ENCODE data around the gene KASH5.
A peak's percentile ranks its signal among the peaks of the same experiment; 100 is the strongest.

The KASH5 gene, protein sequence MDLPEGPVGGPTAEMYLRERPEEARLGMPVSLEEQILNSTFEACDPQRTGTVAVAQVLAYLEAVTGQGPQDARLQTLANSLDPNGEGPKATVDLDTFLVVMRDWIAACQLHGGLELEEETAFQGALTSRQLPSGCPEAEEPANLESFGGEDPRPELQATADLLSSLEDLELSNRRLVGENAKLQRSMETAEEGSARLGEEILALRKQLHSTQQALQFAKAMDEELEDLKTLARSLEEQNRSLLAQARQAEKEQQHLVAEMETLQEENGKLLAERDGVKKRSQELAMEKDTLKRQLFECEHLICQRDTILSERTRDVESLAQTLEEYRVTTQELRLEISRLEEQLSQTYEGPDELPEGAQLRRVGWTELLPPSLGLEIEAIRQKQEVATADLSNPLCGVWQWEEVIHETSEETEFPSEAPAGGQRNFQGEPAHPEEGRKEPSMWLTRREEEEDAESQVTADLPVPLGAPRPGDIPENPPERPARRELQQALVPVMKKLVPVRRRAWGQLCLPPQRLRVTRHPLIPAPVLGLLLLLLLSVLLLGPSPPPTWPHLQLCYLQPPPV

GRCh38 chr19:49387936-49388372 lies at the start of gene KASH5:
Gene KASH5 (plus strand): TSS chr19:49388249. CDS start chr19:49390884, 2,635 bp downstream.
- DNase-seq = peak; percentile 64

GRCh38 chr19:49338691-49339300 lies 49.3 kb upstream of the KASH5 start:
- peak; percentile 29 for DNase-seq

DNA sequence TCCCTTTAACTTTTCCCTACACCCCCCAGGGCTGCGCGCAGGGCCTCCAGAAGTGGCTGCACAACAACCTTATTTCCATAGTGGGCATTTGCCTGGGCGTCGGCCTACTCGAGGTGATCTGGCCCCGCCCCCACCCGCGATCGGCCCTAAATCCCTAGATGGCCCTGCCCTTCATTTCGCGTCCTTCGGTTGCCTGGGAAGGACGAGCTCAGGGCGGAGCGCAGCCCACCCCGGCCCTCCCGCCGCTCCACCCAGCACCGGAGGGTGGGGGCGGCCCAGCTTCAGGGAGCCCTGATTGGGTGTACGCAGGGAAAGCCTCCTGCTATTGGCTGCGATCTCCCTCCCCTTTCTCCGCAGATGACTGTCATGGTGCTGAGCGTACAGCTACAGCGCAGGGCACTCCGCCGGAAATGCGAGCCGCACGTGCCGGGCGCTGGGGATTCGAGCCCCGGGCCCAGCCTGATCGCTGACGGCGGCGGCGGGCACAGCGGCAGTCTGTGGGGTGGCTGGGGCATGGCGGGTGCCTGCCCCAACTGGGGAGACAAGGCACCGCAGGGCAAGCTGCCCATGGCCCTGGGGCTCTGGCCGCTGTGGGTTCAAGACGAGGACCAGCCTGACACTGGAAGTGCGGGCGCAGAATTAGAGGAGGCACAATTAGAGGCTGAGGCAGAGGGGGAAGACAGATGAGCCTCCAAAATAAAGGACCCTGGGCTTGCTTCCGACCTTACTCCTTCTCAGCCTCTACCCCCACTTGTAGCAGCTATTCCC lies 48.6 kb upstream of the KASH5 start:
- DNase-seq = no peak

DNA sequence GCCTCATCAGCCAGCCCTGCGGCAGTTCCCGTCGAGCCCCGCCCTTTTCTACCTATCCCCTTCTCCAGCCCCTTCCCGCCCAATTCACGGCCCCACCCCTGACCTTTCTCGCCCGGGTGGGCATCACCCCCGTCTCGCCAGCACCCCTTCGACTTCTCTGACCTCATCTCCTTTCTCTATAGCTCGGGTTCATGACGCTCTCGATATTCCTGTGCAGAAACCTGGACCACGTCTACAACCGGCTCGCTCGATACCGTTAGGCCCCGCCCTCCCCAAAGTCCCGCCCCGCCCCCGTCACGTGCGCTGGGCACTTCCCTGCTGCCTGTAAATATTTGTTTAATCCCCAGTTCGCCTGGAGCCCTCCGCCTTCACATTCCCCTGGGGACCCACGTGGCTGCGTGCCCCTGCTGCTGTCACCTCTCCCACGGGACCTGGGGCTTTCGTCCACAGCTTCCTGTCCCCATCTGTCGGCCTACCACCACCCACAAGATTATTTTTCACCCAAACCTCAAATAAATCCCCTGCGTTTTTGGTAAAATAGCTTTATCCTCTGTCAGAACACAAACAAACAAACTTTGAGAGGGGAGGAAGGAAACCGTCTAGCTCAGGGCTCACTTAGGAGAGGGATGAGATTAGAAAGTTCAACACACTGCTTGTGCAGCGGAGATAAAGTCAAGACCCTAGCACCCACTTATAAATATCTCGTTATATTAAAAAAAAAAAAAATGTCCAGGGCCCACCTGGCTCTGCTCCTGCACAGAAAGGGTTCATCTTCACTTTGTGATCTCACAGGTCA lies 47.8 kb upstream of the KASH5 start:
- no peak for DNase-seq

GRCh38 chr19:49340865-49341718 lies 47.0 kb upstream of the KASH5 start:
- no peak for DNase-seq

DNA sequence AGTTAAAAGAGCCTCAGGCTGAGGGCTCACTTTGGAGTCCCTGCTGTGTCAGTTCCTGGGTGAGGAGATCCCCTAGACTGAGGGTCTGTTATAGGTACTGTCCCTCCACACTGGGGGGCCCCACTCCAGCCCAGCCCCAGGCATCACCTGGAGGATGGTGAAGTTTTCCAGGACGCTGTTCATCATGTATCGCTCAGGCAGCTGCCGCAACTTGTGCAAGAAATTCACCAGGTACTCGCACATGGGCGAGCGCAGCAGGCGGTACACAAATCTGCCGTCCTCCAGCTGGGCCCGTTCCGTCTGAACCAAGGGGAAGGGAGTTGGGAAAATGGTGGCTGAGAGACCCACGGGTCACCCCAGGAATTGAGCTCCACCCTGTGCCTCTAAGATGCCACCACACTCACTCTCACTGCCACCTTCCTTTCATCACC lies 45.7 kb upstream of the KASH5 start:
- DNase-seq = no peak

- no peak for DNase-seq
Measured at GRCh38 chr19:49343123-49343522, 44.9 kb upstream of the KASH5 start.

- no peak for DNase-seq
Measured at GRCh38 chr19:49344505-49345423, 43.3 kb upstream of the KASH5 start.

GRCh38 chr19:49347191-49347590 lies 40.9 kb upstream of the KASH5 start:
- DNase-seq = no peak

GRCh38 chr19:49347835-49348234 lies 40.2 kb upstream of the KASH5 start:
- DNase-seq = peak; percentile 34

DNA sequence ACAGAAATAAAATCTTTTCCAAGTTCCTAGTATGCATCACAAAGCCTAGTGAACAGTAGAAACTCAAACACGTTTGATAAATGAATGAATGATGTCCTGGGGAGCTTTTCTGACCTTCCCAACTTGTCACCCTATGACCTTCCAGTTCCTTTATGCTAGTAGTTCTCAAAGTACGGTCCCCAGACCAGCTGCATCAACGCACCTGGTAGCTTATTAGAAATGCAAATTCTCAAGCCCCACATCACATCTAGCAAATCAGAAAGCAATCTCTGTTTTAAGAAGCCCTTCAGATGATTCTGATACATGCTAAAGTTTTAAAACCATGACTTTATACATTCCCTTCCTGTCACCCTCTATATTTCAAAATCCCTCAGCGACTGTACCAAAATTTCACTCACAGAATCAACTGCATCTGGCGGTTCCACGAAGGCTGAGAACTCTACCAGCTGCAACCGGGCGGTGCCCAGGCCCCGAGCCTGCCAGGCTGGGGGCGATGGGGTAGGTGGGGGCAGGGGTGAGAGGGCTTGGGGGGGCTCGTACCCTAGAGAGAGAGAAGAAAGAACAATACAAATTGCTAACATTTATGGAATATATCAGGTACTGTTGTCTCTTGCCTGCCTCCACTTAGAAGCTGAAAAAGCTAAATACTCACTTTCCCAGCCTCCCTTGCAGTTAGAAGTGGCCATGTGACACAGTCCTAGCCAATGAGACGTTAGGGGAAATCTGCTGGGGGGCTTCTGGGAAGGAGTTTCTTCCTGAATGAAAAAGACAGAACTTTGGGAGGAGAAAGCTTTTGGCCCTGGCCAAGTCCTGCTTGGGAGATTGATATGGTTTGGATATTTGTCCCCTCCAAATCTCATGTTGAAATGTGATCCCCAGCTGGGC lies 39.5 kb upstream of the KASH5 start:
- no peak for DNase-seq

DNA sequence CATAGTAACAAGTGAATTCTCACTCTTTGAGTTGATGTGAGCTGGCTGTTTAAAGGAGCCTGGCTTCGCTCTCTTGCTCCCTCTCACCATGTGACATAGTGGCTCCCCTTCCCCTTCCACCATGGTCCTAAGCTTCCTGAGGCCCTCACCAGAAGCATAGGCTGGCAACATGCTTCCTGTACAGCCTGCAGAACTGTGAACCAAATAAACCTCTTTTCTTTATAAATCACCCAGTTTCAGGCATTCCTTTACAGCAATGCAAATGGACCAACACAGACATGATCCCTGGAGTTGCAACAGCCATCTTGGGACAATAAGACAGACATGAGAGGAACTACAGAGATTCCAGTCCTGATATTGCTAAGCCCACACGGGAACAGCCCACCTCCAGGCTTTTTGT lies 38.5 kb upstream of the KASH5 start:
- DNase-seq = no peak

- no peak for DNase-seq
Measured at GRCh38 chr19:49355909-49356353, 32.1 kb upstream of the KASH5 start.

DNA sequence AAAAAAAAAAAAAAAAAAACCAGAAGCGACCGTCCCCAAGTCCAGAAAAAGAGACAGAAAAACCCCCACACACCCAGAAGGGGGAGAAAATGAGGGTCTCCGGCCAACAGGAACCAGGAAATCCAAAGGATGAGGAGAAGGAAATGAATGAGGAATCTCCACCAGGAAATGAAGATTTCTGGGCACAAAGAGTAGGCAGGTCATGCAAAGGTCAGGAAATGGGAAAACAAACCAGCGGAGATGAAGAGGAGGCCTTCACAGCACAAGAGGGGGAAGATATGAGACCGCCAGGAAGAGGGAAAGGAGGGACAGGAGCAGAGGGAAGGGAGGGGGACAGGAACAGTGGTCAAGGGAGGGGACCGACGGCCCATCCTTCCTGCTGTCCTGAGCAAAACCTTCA lies 31.7 kb upstream of the KASH5 start:
- no peak for DNase-seq

DNA sequence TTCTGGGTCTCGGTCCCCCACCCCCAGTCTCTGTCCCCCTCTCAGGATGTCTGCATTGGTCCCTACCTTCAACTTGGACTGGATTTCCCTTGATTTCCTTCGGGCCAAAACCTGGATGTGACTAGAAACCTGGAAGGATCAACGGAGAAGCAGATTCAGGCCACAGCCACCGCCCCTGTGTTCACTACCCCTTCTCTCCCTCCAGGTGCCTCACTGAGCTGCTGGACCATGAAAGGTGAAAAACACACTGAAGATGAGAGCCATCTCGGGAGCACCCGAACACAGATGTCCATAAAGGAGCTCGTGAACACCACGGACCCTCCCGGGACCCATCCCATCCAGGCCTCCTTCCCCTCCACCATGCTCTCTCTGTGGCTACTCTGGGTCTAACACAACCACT lies 30.9 kb upstream of the KASH5 start:
- DNase-seq = no peak

GRCh38 chr19:49359851-49360820 lies 27.9 kb upstream of the KASH5 start:
- no peak for DNase-seq

- DNase-seq = no peak
Measured at GRCh38 chr19:49361438-49362047, 26.5 kb upstream of the KASH5 start.
